NT2/D1 (cell line): Measurements from ENCODE around the gene MEMO1.
"Not testable (repeated sequence)": the region's sequence is repeated elsewhere in the genome, so short reads cannot be mapped to it uniquely, and the experiment has no call there.

Source experiments
- SUZ12 ChIP-seq: IDR thresholded peaks from 2 replicates; pipeline ENCODE4 v1.6.1; 2011; ENCODE audit not compliant: insufficient read length, insufficient read depth; ENCODE audit errors: extremely low read depth
- YY1 ChIP-seq: IDR thresholded peaks from 2 replicates; pipeline ENCODE4 v1.6.1; 2011; ENCODE audit not compliant: insufficient read length, insufficient read depth
- ZNF274 ChIP-seq: IDR thresholded peaks from 2 replicates; pipeline ENCODE4 v1.6.1; 2011; ENCODE audit warnings: mild to moderate bottlenecking, low read depth, low read length

DNA sequence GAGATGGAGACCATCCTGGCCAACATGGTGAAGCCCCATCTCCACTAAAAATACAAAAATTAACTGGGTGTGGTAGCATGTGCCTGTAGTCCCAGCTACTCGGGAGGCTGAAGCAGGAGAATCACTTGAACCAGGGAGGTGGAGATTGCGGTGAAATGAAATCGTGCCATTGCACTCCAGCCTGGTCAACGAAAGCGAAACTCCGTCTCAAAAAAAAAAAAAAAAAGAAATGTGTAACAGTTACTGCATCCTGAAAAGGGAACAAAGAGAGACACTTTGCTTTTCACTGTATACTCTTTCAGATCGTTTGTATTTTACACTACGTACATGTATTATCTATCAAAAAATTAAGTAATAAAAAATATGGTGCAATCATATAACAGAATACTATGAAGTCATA is 53.9 kb downstream of the MEMO1 start:
- TF ChIP-seq ZNF274, YY1, SUZ12: not testable (repeated sequence)
